GM21737 (cell line): ENCODE data around the gene AADACL2.
"Not testable (repeated sequence)": the region's sequence is repeated elsewhere in the genome, so short reads cannot be mapped to it uniquely, and the experiment has no call there.

ENCODE experiments used
- ATAC-seq: cut with Tn5 transposase; IDR thresholded peaks from one replicate; pipeline ENCODE4 v1.9.1; 2021; ENCODE audit warnings: mild to moderate bottlenecking, moderate library complexity; ENCODE audit not compliant: unreplicated experiment

The AADACL2 gene

DNA sequence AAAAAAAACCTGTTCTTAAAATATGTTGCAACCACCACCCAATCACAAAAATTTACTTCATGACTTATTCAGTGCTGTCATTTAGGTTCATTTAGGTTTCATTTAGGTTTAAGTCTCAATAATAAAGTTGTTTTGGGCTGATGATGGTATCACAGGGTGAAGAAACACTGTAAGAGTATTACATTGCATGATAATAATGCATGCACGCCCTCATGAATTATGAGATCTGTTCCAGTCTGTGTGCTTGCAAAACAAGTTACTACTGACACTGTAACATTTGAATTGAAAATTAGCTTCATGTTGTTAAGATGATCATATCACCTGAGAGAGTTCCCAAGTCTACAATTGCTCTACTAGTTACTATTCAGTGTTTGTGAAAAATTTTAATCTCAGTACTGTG lies at the start of gene AADACL2:
Gene AADACL2 (plus strand): TSS at position 315 of the 400 bp plus-strand sequence. CDS start 109 bp downstream, outside the sequence.
- ATAC-seq = no peak

DNA sequence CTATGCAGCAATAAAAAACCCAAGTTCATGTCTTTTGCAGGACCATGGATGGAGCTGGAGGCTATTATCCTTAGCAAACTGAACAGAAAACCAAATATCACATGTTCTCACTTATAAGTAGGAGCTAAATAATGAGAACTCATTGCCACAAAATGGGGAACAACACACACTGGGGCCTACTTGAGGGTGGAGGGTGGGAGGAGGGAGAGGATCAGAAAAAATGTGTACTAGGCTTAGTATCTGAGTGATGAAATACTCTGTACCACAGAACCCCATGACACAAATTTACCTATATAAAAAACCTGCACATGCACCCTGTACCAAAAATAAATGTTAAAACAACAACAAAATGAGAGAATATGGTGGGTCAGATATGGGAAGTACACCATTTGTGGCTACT lies 49.6 kb upstream of the AADACL2 start:
- ATAC-seq = no peak

DNA sequence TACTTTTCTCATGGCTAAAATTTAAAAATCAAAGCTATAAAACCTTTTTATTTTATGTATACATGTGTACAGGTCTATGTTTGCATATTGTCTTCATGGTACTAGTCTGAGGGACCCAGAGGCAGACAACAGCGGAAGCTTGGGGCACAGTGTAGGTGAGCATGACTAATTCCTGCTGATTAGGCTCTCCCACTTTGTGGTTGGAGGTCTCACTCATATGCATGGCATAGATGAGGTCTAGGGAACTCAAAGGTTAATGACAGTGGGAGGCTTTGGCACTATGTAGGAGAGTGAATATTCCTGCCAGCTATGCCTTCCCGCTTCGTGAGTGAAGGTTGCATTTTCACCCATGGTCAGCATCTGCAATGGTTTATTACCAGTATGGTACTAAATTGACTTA lies 47.5 kb upstream of the AADACL2 start:
- no peak for ATAC-seq

- no peak for ATAC-seq
These were observed 46.7 kb upstream of the AADACL2 start for GRCh38 chr3:151687076-151687475.

GRCh38 chr3:151688571-151688970 lies 45.2 kb upstream of the AADACL2 start:
- no peak for ATAC-seq

GRCh38 chr3:151690645-151691044 lies 43.1 kb upstream of the AADACL2 start:
- ATAC-seq = no peak

DNA sequence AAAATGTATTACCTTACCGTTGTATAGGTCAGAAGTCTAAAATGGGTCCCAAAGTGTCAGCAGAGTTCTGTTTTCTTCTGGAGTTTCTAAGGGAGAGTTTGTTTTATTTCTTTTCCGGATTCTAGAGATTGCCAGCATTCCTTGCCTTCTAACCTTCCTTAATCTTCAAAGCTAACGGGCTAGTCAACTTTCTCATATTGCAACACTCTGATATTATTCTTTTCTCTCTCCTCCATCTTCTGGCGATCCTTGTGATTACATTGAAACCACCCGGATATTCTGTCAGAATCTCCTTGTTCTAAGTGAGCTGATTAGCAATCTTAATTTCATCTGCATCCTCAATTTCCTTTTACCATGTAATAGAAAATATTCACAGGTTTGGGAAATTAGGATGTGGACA lies 36.2 kb upstream of the AADACL2 start:
- no peak for ATAC-seq

DNA sequence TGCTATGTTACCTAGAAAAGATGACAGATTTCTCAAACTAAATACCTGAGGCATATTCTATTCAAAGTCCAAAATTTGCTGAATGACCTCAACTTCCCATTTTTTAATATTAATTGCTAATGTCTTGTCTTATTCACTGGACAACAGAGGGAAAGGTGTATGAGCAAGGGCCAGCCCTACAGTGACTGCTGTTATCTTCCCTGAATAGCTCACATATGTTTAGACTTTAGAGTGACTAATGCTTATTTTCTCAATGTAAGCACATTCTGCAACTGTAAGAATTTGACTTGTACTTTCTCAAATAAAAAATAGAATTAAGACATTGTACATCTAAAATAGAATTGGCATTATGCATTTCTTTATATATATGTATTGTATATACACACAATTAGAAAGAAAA lies 26.5 kb upstream of the AADACL2 start:
- no peak for ATAC-seq

- ATAC-seq = no peak
These were observed 24.9 kb upstream of the AADACL2 start for GRCh38 chr3:151708868-151709267.

- no peak for ATAC-seq
These were observed 23.9 kb upstream of the AADACL2 start for GRCh38 chr3:151709847-151710246.

DNA sequence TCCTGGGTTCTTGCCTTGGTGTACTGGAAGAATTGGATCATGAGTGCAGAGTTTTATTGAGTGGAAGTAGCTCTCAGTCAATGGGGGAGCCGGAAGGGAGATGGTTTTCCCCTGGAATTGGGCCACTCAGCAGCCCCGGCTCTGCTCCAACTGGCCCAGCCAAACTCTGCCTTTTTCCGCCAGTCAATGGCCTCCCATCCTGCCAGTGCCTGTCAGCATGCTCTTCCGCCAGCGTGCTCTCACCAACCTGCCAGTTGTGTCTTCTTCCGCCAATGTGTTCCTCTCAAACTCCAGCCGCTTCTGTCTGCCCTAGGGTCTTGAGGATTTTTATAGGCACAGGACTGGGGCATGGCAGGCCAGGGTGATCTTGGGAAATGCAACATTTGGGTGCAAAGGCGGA lies 12.4 kb upstream of the AADACL2 start:
- ATAC-seq = no peak

DNA sequence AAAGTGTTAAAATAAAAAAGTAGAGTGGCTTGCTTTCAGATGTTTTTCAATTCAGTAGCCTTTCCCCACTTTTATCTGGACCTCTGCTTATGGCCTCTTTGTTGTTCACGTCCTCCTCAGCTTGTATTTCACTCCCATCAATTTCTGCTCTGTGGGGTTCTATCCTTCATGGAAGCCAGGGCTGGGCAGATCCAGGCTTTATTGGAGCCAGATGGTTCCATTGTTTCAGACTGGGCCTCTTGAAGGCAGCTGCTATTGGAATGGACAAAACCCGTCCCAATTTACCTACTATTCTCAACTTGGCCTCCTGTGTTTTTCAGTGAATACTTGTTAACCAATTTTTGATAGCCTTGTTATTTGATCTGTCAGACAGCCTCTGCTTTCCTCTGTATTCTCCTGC lies 10.9 kb upstream of the AADACL2 start:
- no peak for ATAC-seq

- ATAC-seq = no peak
These were observed 8.9 kb upstream of the AADACL2 start for GRCh38 chr3:151724576-151725562.

GRCh38 chr3:151726016-151726415 lies 7.7 kb upstream of the AADACL2 start:
- no peak for ATAC-seq

- no peak for ATAC-seq
These were observed 866 bp upstream of the AADACL2 start for GRCh38 chr3:151732861-151733260.

- ATAC-seq = no peak
These were observed 6.9 kb downstream of the AADACL2 start for GRCh38 chr3:151740581-151740980.

DNA sequence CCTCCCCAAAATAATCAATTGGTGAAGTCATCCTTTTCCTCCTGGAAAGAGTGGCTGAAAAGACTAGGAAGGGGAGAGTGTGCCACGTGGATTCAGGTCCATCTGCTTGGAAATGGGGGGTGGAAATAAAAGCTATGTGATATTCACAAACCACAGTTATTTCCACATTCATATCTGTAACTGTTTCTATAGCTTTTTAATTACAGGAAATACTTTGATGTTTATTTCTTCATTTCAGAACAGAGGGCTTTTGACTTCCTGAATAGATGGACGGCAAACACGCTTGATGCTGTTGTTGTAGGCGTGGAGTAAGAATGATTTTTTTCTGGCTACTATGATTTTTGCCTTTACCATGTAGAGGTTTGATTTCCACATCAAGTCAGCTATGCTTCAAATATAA lies 10.1 kb downstream of the AADACL2 start:
- ATAC-seq = no peak

- ATAC-seq = no peak
These were observed 16.5 kb downstream of the AADACL2 start for GRCh38 chr3:151750181-151750580.

DNA sequence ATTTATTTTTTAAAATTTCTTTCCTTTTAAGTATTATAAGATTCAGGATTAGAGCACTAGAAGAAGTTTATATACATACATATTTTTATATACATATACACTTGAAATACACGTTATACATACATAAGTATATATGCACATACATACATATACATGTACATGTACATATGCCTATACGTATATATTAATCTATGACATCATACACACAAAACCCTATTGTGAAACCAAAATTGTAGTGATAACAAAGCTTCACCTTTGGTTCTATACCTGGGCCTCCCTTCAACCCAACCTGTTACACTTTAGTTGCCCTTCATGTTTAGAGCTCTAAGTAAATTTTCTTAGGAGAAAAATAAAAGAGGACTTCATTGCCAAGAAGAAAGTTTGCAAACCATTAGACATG lies 17.0 kb downstream of the AADACL2 start:
- ATAC-seq = no peak

GRCh38 chr3:151751161-151751560 lies 17.4 kb downstream of the AADACL2 start:
- ATAC-seq = no peak

GRCh38 chr3:151753846-151754245 lies 20.1 kb downstream of the AADACL2 start:
- ATAC-seq = no peak

DNA sequence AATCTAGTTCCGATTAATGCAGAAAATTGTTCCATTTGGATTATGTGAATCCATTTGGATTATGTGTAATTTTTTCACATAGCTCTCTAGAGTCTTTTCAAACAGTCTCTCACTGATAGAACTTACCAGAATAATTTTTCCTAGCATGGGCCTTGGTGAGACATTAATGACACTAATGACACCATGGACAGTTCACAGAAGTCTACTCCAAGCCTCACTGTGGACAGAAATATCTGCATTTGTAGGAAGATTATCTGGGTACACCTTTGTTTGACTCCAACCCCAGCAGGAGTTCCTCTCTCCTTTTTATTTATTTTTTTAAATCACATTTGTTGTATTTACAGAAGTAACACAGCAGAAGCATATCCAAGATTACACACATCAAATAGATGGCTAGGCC lies 27.9 kb downstream of the AADACL2 start:
- ATAC-seq = no peak

DNA sequence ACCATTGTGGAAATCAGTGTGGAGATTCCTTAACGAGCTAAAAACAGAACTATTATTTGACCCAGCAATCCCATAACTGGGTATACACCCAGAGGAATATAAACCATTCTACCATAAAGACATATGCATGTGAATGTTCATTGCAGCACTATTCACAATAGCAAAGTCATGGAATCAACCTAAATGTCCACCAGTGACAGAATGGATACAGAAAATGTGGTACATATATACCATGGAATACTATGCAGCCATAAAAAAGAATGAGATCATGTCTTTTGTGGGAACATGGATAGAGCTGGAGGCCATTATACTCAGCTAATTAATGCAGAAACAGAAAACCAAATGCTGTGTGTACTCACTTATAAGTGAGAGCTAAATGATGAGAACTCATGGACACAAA lies 31.0 kb downstream of the AADACL2 start:
- ATAC-seq = not testable (repeated sequence)
